PC-9 (cell line): ENCODE data around the gene STRN4.

Experiments
- EZH2 ChIP-seq: fragments of 200-600 bp; sonication (generic); IDR thresholded peaks from 2 replicates; pipeline ENCODE4 v1.8.0; 2017; ENCODE audit warnings: antibody characterized with exemption, low read depth
- TF ChIP-seq, protein P1 (sequence below): fragments of 200-600 bp; sonication (generic); conservative IDR thresholded peaks from 2 replicates; pipeline ENCODE4 v1.6.1; 2017; ENCODE audit warnings: mixed run types, antibody characterized with exemption, mild to moderate bottlenecking, moderate library complexity

DNA sequence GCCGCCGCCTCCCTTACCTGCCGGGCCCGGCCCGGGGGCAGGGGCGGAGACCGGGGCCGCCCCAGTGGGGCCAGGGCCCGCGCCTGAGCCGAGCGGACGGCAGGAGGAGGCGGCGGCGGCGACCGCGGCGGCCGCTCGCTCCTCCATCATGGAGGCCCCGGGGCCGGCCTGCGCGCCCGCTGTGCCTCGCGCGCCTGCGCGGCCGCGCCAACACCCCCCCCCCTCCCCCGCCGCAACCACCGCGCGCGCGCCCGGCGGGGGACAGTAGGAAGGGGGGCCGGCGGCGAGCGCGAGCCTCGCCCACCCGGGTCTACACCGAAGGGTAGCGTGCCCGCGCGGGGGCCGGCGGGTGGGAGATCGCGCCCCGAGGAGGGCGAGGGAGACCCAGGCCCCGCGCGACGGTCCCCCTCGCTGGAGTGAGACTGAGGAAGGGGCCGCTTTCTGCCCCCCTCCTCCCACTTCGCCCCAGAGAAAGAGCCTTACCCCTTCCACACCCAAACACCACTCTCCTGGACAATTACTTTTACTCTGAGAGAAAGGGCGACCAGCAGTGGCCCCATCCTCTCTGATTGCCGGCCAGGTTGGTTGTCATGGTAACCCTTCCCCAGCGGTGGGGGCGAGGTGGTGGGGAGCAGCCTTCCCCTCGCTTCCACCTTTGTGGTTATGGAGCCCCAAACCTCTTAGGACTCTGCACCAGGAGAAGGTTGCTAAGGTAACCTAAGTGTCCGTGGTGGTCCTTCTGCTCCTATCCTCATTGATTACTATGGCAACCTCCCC lies at the start of gene STRN4:
- TF ChIP-seq, protein P1, sequence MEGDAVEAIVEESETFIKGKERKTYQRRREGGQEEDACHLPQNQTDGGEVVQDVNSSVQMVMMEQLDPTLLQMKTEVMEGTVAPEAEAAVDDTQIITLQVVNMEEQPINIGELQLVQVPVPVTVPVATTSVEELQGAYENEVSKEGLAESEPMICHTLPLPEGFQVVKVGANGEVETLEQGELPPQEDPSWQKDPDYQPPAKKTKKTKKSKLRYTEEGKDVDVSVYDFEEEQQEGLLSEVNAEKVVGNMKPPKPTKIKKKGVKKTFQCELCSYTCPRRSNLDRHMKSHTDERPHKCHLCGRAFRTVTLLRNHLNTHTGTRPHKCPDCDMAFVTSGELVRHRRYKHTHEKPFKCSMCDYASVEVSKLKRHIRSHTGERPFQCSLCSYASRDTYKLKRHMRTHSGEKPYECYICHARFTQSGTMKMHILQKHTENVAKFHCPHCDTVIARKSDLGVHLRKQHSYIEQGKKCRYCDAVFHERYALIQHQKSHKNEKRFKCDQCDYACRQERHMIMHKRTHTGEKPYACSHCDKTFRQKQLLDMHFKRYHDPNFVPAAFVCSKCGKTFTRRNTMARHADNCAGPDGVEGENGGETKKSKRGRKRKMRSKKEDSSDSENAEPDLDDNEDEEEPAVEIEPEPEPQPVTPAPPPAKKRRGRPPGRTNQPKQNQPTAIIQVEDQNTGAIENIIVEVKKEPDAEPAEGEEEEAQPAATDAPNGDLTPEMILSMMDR: no peak
- no peak for TF ChIP-seq EZH2
